HepG2 (cell line): ENCODE data around the gene CGB8. TPM values are rescaled to one million over a fixed set of nuclear protein-coding genes. Genes with fewer than 3 reads are reported as not detected.

Experiments
- PAXIP1 ChIP-seq: sonication (generic); formaldehyde crosslinking; conservative IDR thresholded peaks from 2 replicates; pipeline ENCODE4 v1.4.0; 2020; ENCODE audit warnings: mild to moderate bottlenecking, missing genetic modification reagents, moderate library complexity
- PRDM10 ChIP-seq: sonication (generic); formaldehyde crosslinking; IDR thresholded peaks from 2 replicates; pipeline ENCODE4 v1.4.0; 2020; ENCODE audit warnings: low read depth, missing genetic modification reagents
- PRDM15 ChIP-seq: sonication (generic); formaldehyde crosslinking; IDR thresholded peaks from 2 replicates; pipeline ENCODE4 v1.4.0; 2020; ENCODE audit warnings: missing genetic modification reagents
- RAD51 ChIP-seq: fragments of 450-650 bp; IDR thresholded peaks from 2 replicates; pipeline ENCODE4 v1.6.1; 2016; ENCODE audit warnings: borderline replicate concordance
- RBM39 ChIP-seq: fragments of 200-400 bp; formaldehyde crosslinking; IDR thresholded peaks from one replicate; pipeline ENCODE4 v1.6.1; 2018; ENCODE audit warnings: antibody characterized with exemption, mild to moderate bottlenecking, low read depth, low read length; ENCODE audit not compliant: poor library complexity, severe bottlenecking
- SP1 ChIP-seq, 2 experiments: fragments of 450-650 bp in 1 of 2; sonication (generic) in 1 of 2; formaldehyde crosslinking in 1 of 2; IDR thresholded peaks; 2 replicates each; pipeline versions ENCODE4 v1.4.0 to v1.6.1; 2016 to 2020; ENCODE audit warnings: missing genetic modification reagents in 1 of 2
- TP53 ChIP-seq: sonication (generic); formaldehyde crosslinking; conservative IDR thresholded peaks from 2 replicates; pipeline ENCODE4 v1.4.0; 2020; ENCODE audit warnings: missing genetic modification reagents
- ZMYM2 ChIP-seq: sonication (generic); formaldehyde crosslinking; IDR thresholded peaks from 2 replicates; pipeline ENCODE4 v1.8.0; 2022; ENCODE audit warnings: mild to moderate bottlenecking, missing genetic modification reagents
- ZNF546 ChIP-seq: sonication (generic); formaldehyde crosslinking; conservative IDR thresholded peaks from 2 replicates; pipeline ENCODE4 v1.8.1; 2023; ENCODE audit warnings: mild to moderate bottlenecking, missing genetic modification reagents
- ZNF788 ChIP-seq: sonication (generic); formaldehyde crosslinking; IDR thresholded peaks from 2 replicates; pipeline ENCODE4 v1.5.0; 2020; ENCODE audit warnings: mild to moderate bottlenecking, missing genetic modification reagents, borderline replicate concordance
- ZNF790 ChIP-seq: sonication (generic); formaldehyde crosslinking; IDR thresholded peaks from 2 replicates; pipeline ENCODE4 v1.8.0; 2022; ENCODE audit warnings: missing genetic modification reagents, mild to moderate bottlenecking, borderline replicate concordance
- ZXDC ChIP-seq: sonication (generic); formaldehyde crosslinking; IDR thresholded peaks from 2 replicates; pipeline ENCODE4 v1.5.0; 2020; ENCODE audit warnings: mild to moderate bottlenecking, missing genetic modification reagents
- polyA plus RNA-seq, 8 experiments: library from polyadenylated mRNA; depleted of rRNA in 3 of 8; stranded (reverse) in 7 of 8; unstranded in 1 of 8; fragments of >200 nt; fragmentation: Illumina TruSeq in 4 of 8; extraction: Trizol in 4 of 8; gene quantifications; 2 replicates each; pipeline versions ENCODE4 v1.2.1 to v1.2.3, GENCODE V29; 2011 to 2016; ENCODE audit warnings: low read depth in 4 of 8, missing spikeins in 1 of 8, mixed read lengths in 1 of 8; ENCODE audit not compliant: insufficient read depth in 1 of 8
- total RNA-seq, 5 experiments: library from RNA; depleted of rRNA; stranded (reverse); fragments of >200 nt; fragmentation: Illumina TruSeq; extraction: Trizol; gene quantifications; 2 replicates each; pipeline ENCODE4 v1.2.3, GENCODE V29; 2016; ENCODE audit warnings: low read depth in 1 of 5

Gene CGB8
- total and polyA plus RNA-seq, 2 of the 13 experiments (the other 11 are each of a cell fraction or from before 2014, with no cell fraction given) = not detected

- TF ChIP-seq PRDM15 = peak; percentile 60; the same call in 1 of the 2 replicates
- no peak for TF ChIP-seq ZNF546 (CRISPR knock-in tag)
- TF ChIP-seq ZNF788 = peak; percentile 20; the same call in 1 of the 2 replicates
- TF ChIP-seq RBM39 = peak; percentile 93
- TF ChIP-seq TP53 (CRISPR knock-in tag) = 0 out of 2 replicates have a peak, but pooled peaks have one; percentile 61
- TF ChIP-seq SP1 (IDR thresholded peaks at IDR 0.05) = no peak
- TF ChIP-seq SP1 (CRISPR knock-in tag; IDR thresholded peaks at IDR 0.05) = peak; percentile 87
- peak; percentile 55 for TF ChIP-seq PRDM10 (CRISPR knock-in tag)
- peak; percentile 60 for TF ChIP-seq PAXIP1 (CRISPR knock-in tag)
- peak; percentile 90; the same call in 1 of the 2 replicates for TF ChIP-seq ZNF790 (CRISPR knock-in tag)
- no peak for TF ChIP-seq RAD51
- TF ChIP-seq ZXDC (CRISPR knock-in tag) = peak; percentile 94; the same call in 1 of the 2 replicates
- TF ChIP-seq ZMYM2 (CRISPR knock-in tag) = no peak
These were observed 36.3 kb upstream of the CGB8 start, which contains the start of gene SNRNP70 (continued) for GRCh38 chr19:49085020-49085867.
